Measurements from ENCODE around the gene SLIRP. TPM values are rescaled to one million over a fixed set of nuclear protein-coding genes. Genes with fewer than 3 reads are reported as not detected.

SLIRP gene
- total and polyA plus RNA-seq, 2 experiments from 2014 or later = 246 to 425 TPM

- H3K9me3 ChIP-seq (ENCODE audit: low read depth) = no peaks in the 10 kb centered on the region
- no peak overlapping the region for H3K4me2 ChIP-seq
- H3K79me2 ChIP-seq = peaks cover 50% of the 10 kb centered on the region
- no peak overlapping the region for H3K4me3 ChIP-seq
- WGBS (ENCODE audit: low lambda C conversion rate, missing lambda C conversion rate) = 77% methylated on average over 3 of the region's 3 CpGs
- H3K27ac ChIP-seq = no peak overlapping the region
- no peaks in the 10 kb centered on the region for H3K36me3 ChIP-seq (replicated peaks; ENCODE audit: insufficient read depth, low read depth)
- no peak for DNase-seq (ENCODE audit: low spot score)
- no peaks in the 10 kb centered on the region for H3K9me2 ChIP-seq (replicated peaks; ENCODE audit: insufficient read depth)
- H4K20me1 ChIP-seq (ENCODE audit: insufficient read depth, poor library complexity, severe bottlenecking) = peaks cover 21% of the 10 kb centered on the region
- no peaks in the 10 kb centered on the region for H3K27me3 ChIP-seq
- TF ChIP-seq EZH2phosphoT487 (IDR thresholded peaks at IDR 0.05; ENCODE audit: low read depth, severe bottlenecking, unreplicated experiment) (no peak), CTCF (IDR thresholded peaks at IDR 0.05; ENCODE audit: poor library complexity) (no peak), EZH2 (IDR thresholded peaks at IDR 0.05; ENCODE audit: borderline replicate concordance) (no peak)
- no peak overlapping the region for H2AFZ ChIP-seq
- H3K4me1 ChIP-seq (ENCODE audit: insufficient read depth) = no peaks in the 10 kb centered on the region
These were observed 45.1 kb downstream of the SLIRP start for GRCh38 chr14:77752799-77753516.

- TF ChIP-seq EZH2 (IDR thresholded peaks at IDR 0.05; ENCODE audit: borderline replicate concordance) (no peak), CTCF (IDR thresholded peaks at IDR 0.05; ENCODE audit: poor library complexity) (no peak), EZH2phosphoT487 (IDR thresholded peaks at IDR 0.05; ENCODE audit: low read depth, severe bottlenecking, unreplicated experiment) (no peak)
- H2AFZ ChIP-seq = peak within 1 kb of the TSS; percentile 95
- peaks cover 3% of the 10 kb centered on the region for H3K4me1 ChIP-seq (ENCODE audit: insufficient read depth)
- no peaks in the 10 kb centered on the region for H3K9me3 ChIP-seq (ENCODE audit: low read depth)
- WGBS (ENCODE audit: low lambda C conversion rate, missing lambda C conversion rate) = 1% methylated on average over 59 of the region's 60 CpGs
- peaks cover 48% of the 10 kb centered on the region for H3K79me2 ChIP-seq
- no peaks in the 10 kb centered on the region for H3K9me2 ChIP-seq (replicated peaks; ENCODE audit: insufficient read depth)
- peak within 1 kb of the TSS; percentile 96 for H3K27ac ChIP-seq
- H3K4me2 ChIP-seq = peak within 1 kb of the TSS; percentile 87
- peaks cover 32% of the 10 kb centered on the region for H4K20me1 ChIP-seq (ENCODE audit: insufficient read depth, poor library complexity, severe bottlenecking)
- H3K36me3 ChIP-seq (replicated peaks; ENCODE audit: insufficient read depth, low read depth) = no peaks in the 10 kb centered on the region
- H3K27me3 ChIP-seq = no peaks in the 10 kb centered on the region
- peak; percentile 97 for DNase-seq (ENCODE audit: low spot score)
- H3K4me3 ChIP-seq = peak within 1 kb of the TSS; percentile 78
These were observed 52.7 kb downstream of the SLIRP start, which contains the start of gene SNW1 for GRCh38 chr14:77760381-77761204. SNW1 (minus strand) TSS chr14:77761156; CDS start chr14:77761127, 29 bp downstream.

GRCh38 chr14:77761205-77761931, 53.5 kb downstream of the SLIRP start:
- peak overlapping the region; percentile 79 for H3K4me2 ChIP-seq
- H3K36me3 ChIP-seq (replicated peaks; ENCODE audit: insufficient read depth, low read depth) = no peaks in the 10 kb centered on the region
- H3K9me2 ChIP-seq (replicated peaks; ENCODE audit: insufficient read depth) = no peaks in the 10 kb centered on the region
- TF ChIP-seq CTCF (IDR thresholded peaks at IDR 0.05; ENCODE audit: poor library complexity) = peak; percentile 8
- TF ChIP-seq EZH2 (IDR thresholded peaks at IDR 0.05; ENCODE audit: borderline replicate concordance) = no peak
- TF ChIP-seq EZH2phosphoT487 (IDR thresholded peaks at IDR 0.05; ENCODE audit: low read depth, severe bottlenecking, unreplicated experiment) = no peak
- H3K79me2 ChIP-seq = peaks cover 40% of the 10 kb centered on the region
- 6% methylated on average over 24 of the region's 24 CpGs for WGBS (ENCODE audit: low lambda C conversion rate, missing lambda C conversion rate)
- DNase-seq (ENCODE audit: low spot score) = peak; percentile 11
- H3K4me3 ChIP-seq = peak overlapping the region; percentile 54
- peak overlapping the region; percentile 23 for H3K27ac ChIP-seq
- H3K27me3 ChIP-seq = no peaks in the 10 kb centered on the region
- H3K4me1 ChIP-seq (ENCODE audit: insufficient read depth) = peaks cover 3% of the 10 kb centered on the region
- H3K9me3 ChIP-seq (ENCODE audit: low read depth) = no peaks in the 10 kb centered on the region
- peak overlapping the region; percentile 95 for H2AFZ ChIP-seq
- peaks cover 25% of the 10 kb centered on the region for H4K20me1 ChIP-seq (ENCODE audit: insufficient read depth, poor library complexity, severe bottlenecking)

Measured in hepatocyte (in vitro differentiated cells).